A549 (cell line): ENCODE data around the gene UBE4A. TPM values are rescaled to one million over a fixed set of nuclear protein-coding genes. Genes with fewer than 3 reads are reported as not detected.

Experiments
- ATAC-seq, 2 experiments: fragments of 200-7000 bp in 1 of 2; fragments of >200 bp in 1 of 2; cut with Nextera tagmentation in 1 of 2; cut with Tn5 transposase in 1 of 2; 3 replicates each; pipeline versions ENCODE4 v1.8.0 to v1.9.1; 2018 to 2020; ENCODE audit warnings: mild to moderate bottlenecking in 1 of 2, moderate library complexity in 1 of 2
- CTCF ChIA-PET: fragments of 300-600 bp; sonication (Branson Sonifier 250); formaldehyde crosslinking; extraction: SDS; loops from one replicate; lab custom pipeline; 2021; ENCODE audit warnings: antibody characterized with exemption, inconsistent platforms; lab: Yijun Ruan, JAX
- POLR2A ChIA-PET: fragments of 350-600 bp; formaldehyde crosslinking; extraction: SDS; loops from one replicate; lab custom pipeline; 2021; ENCODE audit warnings: antibody characterized with exemption, inconsistent platforms; lab: Yijun Ruan, JAX
- DNase-seq, 2 experiments: peaks; one replicate each; pipeline versions ENCODE4 v3.0.0 to v3.0.0-alpha.2; 2011 to 2016; ENCODE audit warnings: low read depth in 1 of 2, low spot score in 1 of 2
- FAIRE-seq: peaks from 2 replicates; lab custom pipeline; 2011; peaks lifted over from hg19 to GRCh38; lab: Jason Lieb, UNC
- H3K27ac ChIP-seq, 2 experiments: fragments of >200 bp; sonication (Bioruptor Twin); formaldehyde crosslinking; 3 replicates each; pipeline ENCODE4 v1.5.1; 2016 to 2017
- H3K4me1 ChIP-seq: fragments of >200 bp; sonication (Bioruptor Twin); formaldehyde crosslinking; 3 replicates; pipeline ENCODE4 v1.6.1; 2016
- H3K4me2 ChIP-seq: fragments of >200 bp; sonication (Bioruptor Twin); formaldehyde crosslinking; 3 replicates; pipeline ENCODE4 v1.6.1; 2016
- H3K4me3 ChIP-seq: fragments of >200 bp; sonication (Bioruptor Twin); formaldehyde crosslinking; 3 replicates; pipeline ENCODE4 v1.5.1; 2016
- H3K9me3 ChIP-seq: fragments of >200 bp; sonication (Bioruptor Twin); formaldehyde crosslinking; 3 replicates; pipeline ENCODE4 v1.6.1; 2016
- ATOH8 ChIP-seq: fragments of 250-450 bp; sonication (Bioruptor Pico); IDR thresholded peaks from 2 replicates; pipeline ENCODE4 v1.5.0; 2020; ENCODE audit warnings: low read depth, mild to moderate bottlenecking, moderate library complexity
- BCL3 ChIP-seq: fragments of >200 bp; sonication (Bioruptor Twin); formaldehyde crosslinking; IDR thresholded peaks from 3 replicates; pipeline ENCODE4 v1.6.1; 2016
- BHLHE40 ChIP-seq: IDR thresholded peaks from 2 replicates; pipeline ENCODE4 v1.6.1; 2012; ENCODE audit warnings: low read depth, low read length, inconsistent platforms
- CBX8 ChIP-seq: fragments of 200-600 bp; sonication (generic); IDR thresholded peaks from 2 replicates; pipeline ENCODE4 v1.6.1; 2016
- CEBPB ChIP-seq, 2 experiments: fragments of >200 bp in 1 of 2; sonication (Bioruptor Twin) in 1 of 2; formaldehyde crosslinking in 1 of 2; IDR thresholded peaks; 2 replicates each; pipeline ENCODE4 v1.6.1; 2012 to 2016
- CHD2 ChIP-seq: fragments of 150-350 bp; IDR thresholded peaks from 2 replicates; pipeline ENCODE4 v1.6.1; 2014; ENCODE audit warnings: low read length; ENCODE audit not compliant: partially characterized antibody
- E2F6 ChIP-seq: IDR thresholded peaks from 2 replicates; pipeline ENCODE4 v1.6.1; 2012; ENCODE audit warnings: low read depth, borderline replicate concordance
- EHF ChIP-seq: fragments of 250-450 bp; sonication (Bioruptor Pico); IDR thresholded peaks from 2 replicates; pipeline ENCODE4 v1.5.0; 2020; ENCODE audit warnings: mild to moderate bottlenecking
- EHMT2 ChIP-seq: fragments of 200-600 bp; sonication (generic); IDR thresholded peaks from 2 replicates; pipeline ENCODE4 v1.6.1; 2016; ENCODE audit warnings: antibody characterized with exemption, low read depth, mild to moderate bottlenecking, moderate library complexity
- ELK1 ChIP-seq: fragments of 150-350 bp; IDR thresholded peaks from 2 replicates; pipeline ENCODE4 v1.6.1; 2014; ENCODE audit warnings: low read depth, mild to moderate bottlenecking, low read length
- ESRRA ChIP-seq: fragments of 150-350 bp; IDR thresholded peaks from 2 replicates; pipeline ENCODE4 v1.6.1; 2014; ENCODE audit warnings: mild to moderate bottlenecking, low read length, borderline replicate concordance
- FOSB ChIP-seq: fragments of 250-450 bp; sonication (Bioruptor Pico); IDR thresholded peaks from 2 replicates; pipeline ENCODE4 v1.5.0; 2020; ENCODE audit warnings: mild to moderate bottlenecking, moderate library complexity
- FOSL2 ChIP-seq, 2 experiments: fragments of 450-650 bp in 1 of 2; fragments of >200 bp in 1 of 2; sonication (Bioruptor Twin) in 1 of 2; formaldehyde crosslinking; IDR thresholded peaks; 2 replicates each; pipeline versions ENCODE4 v1.5.0 to v1.6.1; 2016 to 2020; ENCODE audit warnings: mild to moderate bottlenecking in 1 of 2, moderate library complexity in 1 of 2
- HDAC2 ChIP-seq: fragments of 200-600 bp; sonication (generic); IDR thresholded peaks from 2 replicates; pipeline ENCODE4 v1.6.1; 2016
- HES2 ChIP-seq: fragments of >200 bp; sonication (Bioruptor Twin); formaldehyde crosslinking; IDR thresholded peaks from 2 replicates; pipeline ENCODE4 v1.6.1; 2016
- HEYL ChIP-seq: fragments of 250-450 bp; sonication (Bioruptor Pico); IDR thresholded peaks from 2 replicates; pipeline ENCODE4 v1.8.0; 2021; ENCODE audit warnings: mild to moderate bottlenecking, moderate library complexity
- HMGXB4 ChIP-seq: fragments of 250-450 bp; sonication (Bioruptor Pico); IDR thresholded peaks from 2 replicates; pipeline ENCODE4 v1.5.0; 2021; ENCODE audit warnings: mild to moderate bottlenecking, moderate library complexity, borderline replicate concordance
- HOXA7 ChIP-seq: fragments of 250-450 bp; sonication (Bioruptor Pico); IDR thresholded peaks from 2 replicates; pipeline ENCODE4 v1.5.0; 2020; ENCODE audit warnings: mild to moderate bottlenecking, moderate library complexity
- HOXB5 ChIP-seq: fragments of 250-450 bp; sonication (Bioruptor Pico); IDR thresholded peaks from 2 replicates; pipeline ENCODE4 v1.5.0; 2020; ENCODE audit warnings: mild to moderate bottlenecking, moderate library complexity
- JUN ChIP-seq, 2 experiments: fragments of >200 bp; sonication (Bioruptor Twin); formaldehyde crosslinking; IDR thresholded peaks; 2 replicates in 1 of 2; 3 replicates in 1 of 2; pipeline ENCODE4 v1.6.1; 2016 to 2017
- JUNB ChIP-seq: fragments of >200 bp; sonication (Bioruptor Twin); formaldehyde crosslinking; IDR thresholded peaks from 2 replicates; pipeline ENCODE4 v1.6.1; 2016
- KDM1A ChIP-seq: fragments of 200-600 bp; sonication (generic); IDR thresholded peaks from 2 replicates; pipeline ENCODE4 v1.6.1; 2016; ENCODE audit warnings: low read depth, mild to moderate bottlenecking
- KDM5A ChIP-seq: fragments of 200-600 bp; sonication (generic); IDR thresholded peaks from 2 replicates; pipeline ENCODE4 v1.6.1; 2016; ENCODE audit warnings: antibody characterized with exemption, mild to moderate bottlenecking
- MAZ ChIP-seq: fragments of 150-350 bp; IDR thresholded peaks from 2 replicates; pipeline ENCODE4 v1.6.1; 2014; ENCODE audit warnings: antibody characterized with exemption, low read depth, low read length, borderline replicate concordance
- NFE2L2 ChIP-seq: fragments of 150-350 bp; conservative IDR thresholded peaks from 2 replicates; pipeline ENCODE4 v1.6.1; 2014; ENCODE audit warnings: low read length
- NR3C1 ChIP-seq: fragments of >200 bp; sonication (Bioruptor Twin); formaldehyde crosslinking; IDR thresholded peaks from 3 replicates; pipeline ENCODE4 v1.6.1; 2017
- PBX3 ChIP-seq: IDR thresholded peaks from 2 replicates; pipeline ENCODE4 v1.6.1; 2012
- POLR2AphosphoS2 ChIP-seq: conservative IDR thresholded peaks from 2 replicates; pipeline ENCODE4 v1.6.1; 2012; ENCODE audit warnings: low read length, improper control_type of control experiment, inconsistent platforms
- RAD21 ChIP-seq, 2 experiments: fragments of >200 bp in 1 of 2; sonication (Bioruptor Twin) in 1 of 2; formaldehyde crosslinking in 1 of 2; IDR thresholded peaks in 1 of 2; conservative IDR thresholded peaks in 1 of 2; 2 replicates in 1 of 2; 3 replicates in 1 of 2; pipeline ENCODE4 v1.6.1; 2012 to 2018; ENCODE audit warnings: inconsistent platforms in 1 of 2
- RCOR1 ChIP-seq: fragments of 150-350 bp; IDR thresholded peaks from 2 replicates; pipeline ENCODE4 v1.6.1; 2014; ENCODE audit warnings: antibody characterized with exemption, low read length, low read depth
- SREBF2 ChIP-seq: fragments of 450-650 bp; IDR thresholded peaks from 2 replicates; pipeline ENCODE4 v1.6.1; 2014; ENCODE audit warnings: mild to moderate bottlenecking, moderate library complexity
- TFCP2L1 ChIP-seq: fragments of 250-450 bp; sonication (Bioruptor Pico); IDR thresholded peaks from 2 replicates; pipeline ENCODE4 v1.5.0; 2021; ENCODE audit warnings: mild to moderate bottlenecking
- ZC3H11A ChIP-seq: fragments of 450-650 bp; IDR thresholded peaks from 2 replicates; pipeline ENCODE4 v1.6.1; 2014; ENCODE audit warnings: antibody characterized with exemption, mild to moderate bottlenecking
- ZFP36 ChIP-seq: fragments of 450-650 bp; IDR thresholded peaks from 2 replicates; pipeline ENCODE4 v1.6.1; 2014; ENCODE audit warnings: borderline replicate concordance; ENCODE audit not compliant: partially characterized antibody
- WGBS: methylation state at CpG from one replicate; pipeline ENCODE4 v1.1.6; 2017; ENCODE audit errors: missing lambda C conversion rate; 5-methylcytosine and 5-hydroxymethylcytosine counted together
- polyA minus RNA-seq: library from RNA; depleted of rRNA, polyadenylated mRNA; stranded (reverse); fragments of >200 nt; gene quantifications from 2 replicates; pipeline ENCODE4 v1.2.3, GENCODE V29; 2011; rRNA and poly(A)+ RNA removed
- polyA plus RNA-seq, 4 experiments: library from polyadenylated mRNA; depleted of rRNA in 3 of 4; stranded (reverse); fragments of >200 nt; fragmentation: RNase III in 1 of 4; extraction: RNeasy Plus Mini Kit Qiagen cat#74134 plus additional on column Dnase treatment in 1 of 4; gene quantifications; 2 replicates in 3 of 4; 3 replicates in 1 of 4; pipeline ENCODE4 v1.2.3, GENCODE V29; 2011 to 2017

The UBE4A gene
- polyA plus RNA-seq (2011; rRNA removed) (18.9 and 28.7 TPM in 2 replicates), polyA plus RNA-seq (2017; fragmentation: RNase III; extraction: RNeasy Plus Mini Kit Qiagen cat#74134 plus additional on column Dnase treatment) (11.4 to 12.1 TPM (median 11.9 TPM) in 3 replicates), polyA minus RNA-seq (29.8 and 32.6 TPM in 2 replicates)
- 3.5 and 4.0 TPM in 2 replicates for polyA plus RNA-seq (2012; cell fraction: cytosol; rRNA removed)
- 4.1 and 6.5 TPM in 2 replicates for polyA plus RNA-seq (2012; cell fraction: nucleus; rRNA removed)

GRCh38 chr11:118359295-118359958 is at the start of gene UBE4A:
Gene UBE4A (plus strand): TSS chr11:118359600. CDS start chr11:118365081, 5,481 bp downstream.
- DNase-seq (peak; percentile 57 to 93), FAIRE-seq (no peak), ATAC-seq (peak; percentile 90 to 96)
- peak within 1 kb of the TSS; percentile 87 for H3K4me3 ChIP-seq
- H3K9me3 ChIP-seq = no peaks in the 10 kb centered on the region
- peak within 1 kb of the TSS; percentile 70 to 86 for H3K27ac ChIP-seq
- 7% methylated on average over 27 of the region's 33 CpGs for WGBS
- ChIA-PET CTCF (no interaction called here), POLR2A (interaction anchor here (1.0 kb wide), 1 partner anchor 18 kb away, joined by 3 read pairs; no protein-coding TSS in a partner anchor)
- H3K4me1 ChIP-seq = peaks cover 5% of the 10 kb centered on the region; the same call in 1 of the 3 replicates
- H3K4me2 ChIP-seq = peak within 1 kb of the TSS; percentile 99
- TF ChIP-seq MAZ (no peak), NR3C1 (no peak), CEBPB (IDR thresholded peaks at IDR 0.05) (no peak), CHD2 (no peak), PBX3 (no peak), RAD21 (conservative IDR thresholded peaks at IDR 0.05 in 1 of 2, IDR thresholded peaks at IDR 0.05 in 1 of 2) (no peak), EHMT2 (no peak; the same call in 1 of the 2 replicates), HOXA7 (CRISPR knock-in tag) (no peak), SREBF2 (no peak), ZFP36 (no peak), KDM1A (0 out of 2 replicates have a peak, but pooled peaks have one; percentile 42), NFE2L2 (no peak), FOSB (CRISPR knock-in tag) (no peak), E2F6 (no peak), HDAC2 (0 out of 2 replicates have a peak, but pooled peaks have one; percentile 37), HEYL (CRISPR knock-in tag) (no peak), ZC3H11A (no peak), HMGXB4 (CRISPR knock-in tag) (no peak), TFCP2L1 (CRISPR knock-in tag) (no peak), JUNB (no peak), ELK1 (no peak), ATOH8 (CRISPR knock-in tag) (no peak), BHLHE40 (no peak), BCL3 (peak; percentile 67; the same call in 1 of the 3 replicates), HOXB5 (CRISPR knock-in tag) (no peak), ESRRA (no peak), POLR2AphosphoS2 (no peak), HES2 (no peak), CBX8 (no peak), FOSL2 (IDR thresholded peaks at IDR 0.05) (no peak), FOSL2 (CRISPR knock-in tag; IDR thresholded peaks at IDR 0.05) (peak; percentile 21; the same call in 1 of the 2 replicates), EHF (CRISPR knock-in tag) (no peak), KDM5A (no peak), JUN (IDR thresholded peaks at IDR 0.05) (peak in 1 of 2 experiments; percentile 58; a peak in 1 of 5 replicates), RCOR1 (no peak)
